GM21825 (cell line): ENCODE data around the gene EPB41L5.
"Not testable (repeated sequence)": the region's sequence is repeated elsewhere in the genome, so short reads cannot be mapped to it uniquely, and the experiment has no call there.

Experiments used
- ATAC-seq: cut with Tn5 transposase; IDR thresholded peaks from one replicate; pipeline ENCODE4 v1.9.1; 2021; ENCODE audit warnings: mild to moderate bottlenecking, moderate library complexity; ENCODE audit not compliant: unreplicated experiment

EPB41L5 gene

DNA sequence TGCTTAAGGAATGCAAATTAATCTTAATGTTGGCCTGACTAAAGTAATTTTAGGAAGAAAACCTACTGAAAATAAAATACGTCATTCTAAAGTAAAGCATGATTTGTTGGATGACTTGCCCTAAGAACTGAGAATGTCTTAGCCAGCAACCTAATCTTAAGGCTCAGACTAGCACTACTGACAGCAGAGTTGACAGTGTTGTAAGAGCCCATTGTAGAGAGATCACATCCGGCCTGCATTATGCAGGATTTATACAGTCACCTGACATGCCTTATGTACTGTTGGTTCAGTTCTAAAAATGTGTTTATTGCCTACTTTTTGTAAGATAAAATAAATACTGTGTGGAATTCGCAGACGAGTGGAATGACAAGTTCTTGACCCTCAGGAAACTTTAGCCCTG is 128.0 kb downstream of the EPB41L5 start:
- ATAC-seq = no peak

GRCh38 chr2:120141300-120142069 is 128.6 kb downstream of the EPB41L5 start:
- no peak for ATAC-seq

DNA sequence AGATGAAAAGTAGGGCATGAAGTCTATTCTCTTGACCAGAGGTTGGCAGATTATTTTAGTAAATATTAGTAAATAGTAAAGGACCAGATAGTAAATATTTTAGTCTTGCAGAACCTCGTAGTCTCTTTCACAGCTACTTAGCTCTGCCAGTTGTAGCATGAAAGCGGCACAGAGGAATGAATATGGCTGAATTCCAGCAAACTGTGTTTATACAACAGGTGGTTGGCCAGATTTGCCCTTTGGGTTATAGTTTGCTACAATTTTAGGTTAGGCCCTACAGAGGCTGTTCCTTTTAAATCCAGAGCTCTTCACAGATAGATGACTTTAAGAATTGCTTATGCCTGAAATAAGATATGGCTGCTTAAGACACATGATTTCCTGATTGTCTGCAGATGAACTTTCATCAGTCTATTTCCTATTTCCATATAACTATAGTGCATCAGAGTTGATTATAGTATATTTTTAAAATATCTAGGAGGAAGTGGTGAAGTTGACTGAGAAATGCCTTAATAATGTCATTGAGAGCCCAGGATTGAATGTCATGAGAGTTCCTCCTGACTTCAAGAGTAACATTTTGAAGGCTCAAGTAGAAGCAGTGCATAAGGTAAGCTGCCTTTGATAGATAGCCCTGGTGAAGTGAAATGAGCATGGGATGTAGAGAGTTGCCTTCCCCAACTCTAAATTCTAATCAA is 129.8 kb downstream of the EPB41L5 start:
- ATAC-seq = no peak

DNA sequence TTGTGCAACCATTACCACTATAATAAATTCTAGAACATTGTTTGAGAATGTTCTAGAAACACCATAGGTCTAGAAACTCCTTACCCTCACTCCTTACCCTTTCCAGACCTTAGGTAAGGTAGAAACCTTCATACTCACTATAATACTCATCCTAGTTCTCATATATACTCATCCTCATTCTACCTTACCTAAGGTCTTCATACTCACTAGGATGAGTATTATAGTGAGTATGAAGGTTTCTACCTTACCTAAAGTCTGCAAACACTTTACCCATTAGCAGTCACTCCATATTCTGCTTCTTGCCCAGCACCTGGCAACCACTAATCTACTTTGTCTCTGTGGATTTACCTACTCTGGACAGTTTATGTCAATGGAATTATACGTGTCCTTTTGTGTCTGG is 135.4 kb downstream of the EPB41L5 start:
- ATAC-seq = no peak

GRCh38 chr2:120148669-120149068 is 135.8 kb downstream of the EPB41L5 start:
- ATAC-seq = no peak

DNA sequence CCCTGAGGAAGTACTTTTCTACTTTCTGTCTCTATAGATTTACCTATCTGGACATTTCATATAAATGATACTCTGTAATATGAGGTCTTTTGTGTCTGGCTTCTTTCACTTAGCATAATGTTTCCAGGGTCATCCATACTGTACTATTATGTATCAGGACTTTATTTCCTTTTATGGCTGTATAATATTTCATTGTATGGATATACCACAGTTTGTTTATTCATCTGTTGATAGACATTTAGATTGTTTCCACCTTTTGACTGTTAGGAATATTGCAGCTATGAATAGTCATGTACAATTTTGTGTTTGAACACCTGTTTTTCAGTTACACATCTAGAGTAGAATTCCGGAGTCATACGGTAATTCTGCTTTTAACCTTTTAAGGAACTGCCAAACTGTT is 136.5 kb downstream of the EPB41L5 start:
- no peak for ATAC-seq

DNA sequence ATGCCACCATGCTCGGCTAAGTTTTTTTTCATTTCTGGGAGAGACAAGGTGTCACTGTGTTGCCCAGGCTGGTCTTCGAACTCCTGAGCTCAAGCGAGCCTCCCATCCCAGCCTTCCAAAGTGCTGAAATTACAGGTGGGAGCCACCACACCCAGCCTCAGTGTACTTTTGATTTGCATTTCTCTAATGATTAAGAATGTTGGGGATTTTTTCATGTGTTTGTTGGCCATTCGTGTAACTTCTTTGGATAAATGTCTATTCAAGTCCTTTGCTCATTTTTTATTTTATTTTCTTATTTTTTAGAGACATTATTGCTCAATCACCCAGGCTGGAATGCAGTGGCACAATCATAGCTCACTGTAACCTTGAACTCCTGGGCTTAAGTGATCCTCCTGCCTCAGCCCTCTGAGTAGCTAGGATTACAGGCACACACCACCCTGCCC is 137.2 kb downstream of the EPB41L5 start:
- no peak for ATAC-seq

DNA sequence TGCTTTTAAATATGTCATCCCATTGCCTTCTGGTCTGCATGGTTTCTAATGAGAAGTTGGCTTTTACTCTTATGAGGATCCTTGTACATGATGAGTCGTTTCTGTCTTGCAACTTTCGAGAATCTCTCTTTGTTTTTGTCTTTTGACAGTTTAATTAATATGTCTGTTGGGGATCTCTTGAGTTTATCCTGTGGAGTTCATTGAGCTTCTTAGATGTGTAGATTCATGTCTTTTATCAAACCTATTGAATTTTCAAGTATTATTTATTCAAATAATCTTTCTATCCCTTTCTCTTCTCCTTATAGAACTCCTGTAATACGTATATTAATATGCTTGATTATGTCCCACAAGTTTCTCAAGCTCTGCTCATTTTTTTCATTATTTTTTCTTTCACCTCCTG is 142.4 kb downstream of the EPB41L5 start:
- ATAC-seq = no peak

GRCh38 chr2:120158658-120159057 is 145.8 kb downstream of the EPB41L5 start:
- ATAC-seq = not testable (repeated sequence)

GRCh38 chr2:120161190-120161589 is 148.3 kb downstream of the EPB41L5 start:
- ATAC-seq = no peak

DNA sequence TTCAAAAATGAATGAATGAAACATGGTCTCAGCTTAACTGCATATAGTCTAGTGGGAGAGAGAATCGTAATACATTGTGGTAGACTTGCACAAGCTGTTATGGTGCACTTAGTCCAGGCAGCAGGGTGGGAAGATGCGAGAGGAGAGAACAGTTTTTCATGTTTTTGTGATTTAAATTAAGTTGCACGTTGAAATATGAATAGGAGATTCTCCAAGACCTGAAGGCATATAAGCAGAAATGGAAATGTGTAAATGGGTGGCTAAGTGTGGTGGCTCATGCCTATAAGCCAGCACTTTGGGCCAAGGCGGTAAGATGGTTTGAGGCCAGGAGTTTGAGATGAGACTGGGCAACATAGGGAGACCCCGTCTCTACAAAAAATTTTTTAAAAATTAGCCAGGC is 149.8 kb downstream of the EPB41L5 start:
- no peak for ATAC-seq

GRCh38 chr2:120167272-120167671 is 154.4 kb downstream of the EPB41L5 start:
- no peak for ATAC-seq

- no peak for ATAC-seq
These were observed 156.1 kb downstream of the EPB41L5 start for GRCh38 chr2:120169020-120169419.

DNA sequence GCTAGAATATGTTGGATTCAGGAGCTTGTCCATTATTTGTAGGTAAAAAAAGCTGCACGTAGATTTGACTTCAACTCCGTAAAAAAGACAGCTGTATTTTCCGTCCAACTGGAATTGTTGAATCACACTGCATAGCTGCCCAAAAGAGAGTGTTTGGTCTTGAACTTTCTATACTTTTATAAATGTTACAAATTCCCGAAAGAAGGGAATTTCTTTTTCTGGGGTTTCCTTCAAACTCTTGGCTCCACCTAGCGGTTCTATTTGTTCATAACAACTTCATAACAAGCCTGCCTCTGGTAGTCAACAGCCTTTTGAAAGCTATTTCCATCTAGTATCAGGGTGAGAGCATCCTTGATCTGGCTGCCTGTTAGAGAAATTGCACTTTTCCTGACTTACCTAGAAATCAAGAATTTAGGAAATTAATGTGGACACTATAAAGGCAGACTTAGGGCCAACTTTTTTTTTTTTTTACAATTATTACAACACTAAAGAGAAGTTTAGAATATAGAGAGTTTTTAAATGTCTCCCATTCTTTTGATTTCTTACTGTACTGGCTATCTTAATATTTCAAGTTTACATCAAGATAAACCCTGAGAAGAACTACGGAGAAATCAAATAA is 162.2 kb downstream of the EPB41L5 start:
- ATAC-seq = no peak

- ATAC-seq = no peak
These were observed 163.6 kb downstream of the EPB41L5 start for GRCh38 chr2:120176526-120176925.

DNA sequence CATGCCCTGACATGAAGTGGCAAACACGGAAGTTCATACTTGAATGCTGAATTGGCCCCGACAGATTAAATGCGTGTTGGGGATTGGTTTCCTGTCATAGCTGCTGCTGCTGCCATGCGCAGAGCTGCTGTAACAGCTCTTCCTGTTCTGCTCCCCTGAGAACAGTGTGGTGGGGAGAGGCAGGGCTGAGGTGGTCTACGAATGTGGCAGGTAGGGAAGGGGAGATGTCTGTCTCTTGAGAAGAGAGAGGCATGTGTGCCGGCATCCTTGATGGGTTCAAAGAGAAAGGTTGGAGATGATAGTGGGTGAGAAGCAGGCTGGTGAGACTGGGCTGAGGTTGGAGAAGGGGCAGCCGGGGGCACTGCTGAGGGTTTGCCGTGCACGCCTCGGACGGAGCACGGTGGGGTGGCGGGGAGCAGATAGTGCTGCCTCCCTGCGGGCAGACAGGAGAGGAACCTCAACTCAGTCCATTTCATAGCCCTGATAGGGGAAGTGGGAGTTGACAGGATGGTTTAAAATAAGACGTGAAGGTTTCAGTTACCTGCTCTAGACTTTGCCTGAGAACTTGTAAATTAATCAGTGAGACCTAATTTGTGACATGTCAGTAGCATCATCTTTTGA is 164.2 kb downstream of the EPB41L5 start:
- ATAC-seq = peak; percentile 94

DNA sequence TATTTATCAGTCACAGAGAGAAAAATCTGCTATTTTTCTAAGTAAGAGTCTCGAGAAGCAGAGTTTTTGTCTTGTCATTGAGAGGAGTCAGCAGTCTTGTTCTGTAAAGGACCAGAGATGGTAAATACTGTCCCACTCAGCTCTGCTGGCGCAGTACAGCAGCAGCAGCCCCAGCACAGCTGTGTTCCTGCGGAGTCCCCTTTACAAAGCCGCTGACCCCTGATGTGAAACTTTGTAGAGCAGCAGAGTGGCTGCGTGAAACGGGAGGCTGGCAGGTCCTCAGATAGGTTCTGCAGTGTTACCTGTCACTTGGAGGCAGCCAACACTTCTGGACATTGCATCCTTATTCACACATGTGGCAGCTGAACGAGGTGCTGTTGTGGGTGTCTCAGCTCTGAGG is 165.1 kb downstream of the EPB41L5 start:
- no peak for ATAC-seq

- no peak for ATAC-seq
These were observed 166.5 kb downstream of the EPB41L5 start for GRCh38 chr2:120179396-120179795.

GRCh38 chr2:120180066-120180465 is 167.2 kb downstream of the EPB41L5 start:
- ATAC-seq = no peak

DNA sequence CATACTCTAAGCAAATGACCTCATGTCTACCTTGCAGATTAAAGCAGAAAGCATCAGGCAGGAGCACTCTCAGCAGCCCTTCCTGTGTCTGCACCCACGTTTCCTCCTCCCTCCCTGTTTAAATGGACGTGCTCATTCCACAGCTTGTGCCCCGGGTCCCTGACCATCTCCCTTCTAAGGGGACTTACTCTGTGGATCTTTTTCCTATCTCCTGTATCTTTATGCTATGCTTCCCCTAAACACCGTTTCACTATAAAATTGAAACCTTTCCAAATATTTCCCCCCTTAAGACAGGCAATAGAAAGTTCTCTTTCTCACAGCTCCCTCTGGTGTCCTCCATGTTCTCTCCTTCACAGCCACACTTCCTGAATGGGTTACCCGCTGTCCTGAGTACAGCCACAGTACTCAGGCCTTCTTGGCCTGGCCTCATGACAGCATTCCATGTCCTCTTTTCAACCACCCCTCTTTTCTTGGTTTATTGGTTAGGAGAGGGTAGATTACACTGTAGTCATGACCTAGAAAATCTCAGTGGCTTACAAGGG is 169.2 kb downstream of the EPB41L5 start:
- no peak for ATAC-seq

DNA sequence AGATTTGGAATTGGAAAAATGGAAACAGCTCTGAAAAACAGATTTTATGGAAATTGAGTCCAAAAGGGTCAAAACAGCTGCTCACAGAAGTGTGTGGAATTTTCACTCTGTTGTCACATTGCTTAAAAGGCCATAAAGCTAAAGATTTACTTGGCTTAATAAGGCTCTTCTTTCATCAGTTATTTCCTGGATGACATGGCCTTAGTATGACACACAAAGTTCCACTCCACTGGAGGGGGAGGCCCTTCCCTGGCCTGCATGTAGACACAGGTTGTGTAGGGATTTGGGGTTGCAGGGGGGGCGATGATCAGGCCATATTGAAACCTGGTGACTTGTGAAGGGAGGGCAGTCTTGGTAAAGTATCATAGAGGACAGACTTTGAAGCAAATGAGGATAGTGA is 176.3 kb downstream of the EPB41L5 start:
- ATAC-seq = no peak
